Measurements from ENCODE around the gene TNK1. TPM values are rescaled to one million over a fixed set of nuclear protein-coding genes. Genes with fewer than 3 reads are reported as not detected.
A peak's percentile ranks its signal among the peaks of the same experiment; 100 is the strongest.

Gene TNK1
- total and polyA plus RNA-seq, 9 of the 15 experiments (the other 6 are each of a cell fraction or from before 2014, with no cell fraction given), result 0.28 to 5.2 (median 2.1) TPM

DNA sequence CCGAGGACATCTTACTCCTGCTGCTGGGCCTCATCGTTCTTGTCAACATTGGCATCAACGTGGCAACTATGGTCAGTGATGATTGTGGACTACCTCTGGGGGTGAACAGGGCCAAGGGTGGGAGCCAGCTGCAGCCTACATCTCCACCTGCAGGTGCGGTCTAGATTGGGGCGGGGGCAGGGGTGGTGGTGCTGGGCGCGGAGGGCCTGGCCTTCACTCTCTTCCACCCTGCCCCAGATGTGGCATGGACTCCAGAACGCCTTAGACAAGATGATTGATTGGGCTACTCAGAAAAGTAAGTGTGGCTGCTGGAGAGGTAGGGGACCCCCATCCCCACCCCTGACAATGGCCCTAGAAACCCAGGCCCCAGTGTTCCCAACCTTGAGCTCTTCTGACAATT lies 44.9 kb downstream of the TNK1 start (continued):
- TF ChIP-seq, protein P1, sequence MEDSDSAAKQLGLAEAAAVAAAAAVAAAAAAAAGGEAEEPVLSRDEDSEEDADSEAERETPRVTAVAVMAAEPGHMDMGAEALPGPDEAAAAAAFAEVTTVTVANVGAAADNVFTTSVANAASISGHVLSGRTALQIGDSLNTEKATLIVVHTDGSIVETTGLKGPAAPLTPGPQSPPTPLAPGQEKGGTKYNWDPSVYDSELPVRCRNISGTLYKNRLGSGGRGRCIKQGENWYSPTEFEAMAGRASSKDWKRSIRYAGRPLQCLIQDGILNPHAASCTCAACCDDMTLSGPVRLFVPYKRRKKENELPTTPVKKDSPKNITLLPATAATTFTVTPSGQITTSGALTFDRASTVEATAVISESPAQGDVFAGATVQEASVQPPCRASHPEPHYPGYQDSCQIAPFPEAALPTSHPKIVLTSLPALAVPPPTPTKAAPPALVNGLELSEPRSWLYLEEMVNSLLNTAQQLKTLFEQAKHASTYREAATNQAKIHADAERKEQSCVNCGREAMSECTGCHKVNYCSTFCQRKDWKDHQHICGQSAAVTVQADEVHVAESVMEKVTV (CRISPR knock-in tag; IDR thresholded peaks at IDR 0.05), result no peak
- no peak for TF ChIP-seq SMAD2 (IDR thresholded peaks at IDR 0.05; ENCODE audit: low read depth, low read length)
- no peak for TF ChIP-seq ETV6 (IDR thresholded peaks at IDR 0.05; ENCODE audit: borderline replicate concordance in 1 of 2, low read depth in 2 of 2, low read length in 1 of 2)
- TF ChIP-seq ETV6 (CRISPR knock-in tag; IDR thresholded peaks at IDR 0.05; ENCODE audit: borderline replicate concordance), result no peak
- TF ChIP-seq ZNF146 (CRISPR knock-in tag; IDR thresholded peaks at IDR 0.05; ENCODE audit: unreplicated experiment), result no peak

DNA sequence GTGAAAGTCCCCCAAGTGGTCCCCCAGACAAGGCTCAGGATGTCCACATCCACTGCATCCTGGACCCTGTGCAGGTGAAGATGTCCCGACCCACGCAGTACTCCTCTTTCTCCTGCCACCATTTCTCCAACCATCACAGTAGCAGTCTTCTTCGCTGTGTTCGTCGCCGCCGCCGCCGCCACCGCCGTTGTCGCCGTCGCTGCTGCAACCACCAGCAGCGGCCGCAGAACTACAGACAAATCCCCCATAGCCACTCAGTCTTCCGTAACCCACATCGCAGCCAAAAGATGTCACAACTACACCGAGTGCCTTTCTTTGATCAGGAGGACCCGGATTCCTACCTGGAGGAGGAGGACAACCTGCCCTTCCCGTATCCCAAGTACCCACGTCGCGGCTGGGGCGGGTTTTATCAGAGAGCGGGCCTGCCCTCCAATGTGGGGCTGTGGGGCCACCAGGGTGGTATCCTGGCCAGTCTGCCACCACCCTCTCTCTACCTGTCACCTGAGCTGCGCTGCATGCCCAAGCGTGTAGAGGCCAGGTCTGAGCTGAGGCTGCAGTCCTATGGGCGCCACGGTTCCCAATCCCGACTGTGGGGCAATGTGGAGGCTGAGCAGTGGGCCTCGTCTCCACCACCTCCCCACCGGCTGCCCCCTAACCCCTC lies 45.4 kb downstream of the TNK1 start:
- H3K9me3 ChIP-seq (replicated peaks; ENCODE audit: control insufficient read depth, insufficient read depth, low read depth, low read length), result no peaks in the 10 kb centered on the region
- ATAC-seq (no peak), DNase-seq (ENCODE audit: extremely low read depth in 1 of 4, low spot score in 3 of 4) (no peak), FAIRE-seq (no peak)
- intact Hi-C loops (cut with micrococcal nuclease) (no loop called here), in situ Hi-C loops (cut with MboI) (no loop called here)
- no peak overlapping the region for H3K4me3 ChIP-seq
- H3K4me1 ChIP-seq (replicated peaks in 1 of 2; ENCODE audit: control insufficient read depth in 2 of 2, insufficient read depth in 2 of 2, low read length in 2 of 2), result peaks cover 0 to 14% of the 10 kb centered on the region in 2 experiments; a peak in 2 of 5 replicates
- H3K36me3 ChIP-seq (ENCODE audit: control insufficient read depth, insufficient read depth, low read length), result no peaks in the 10 kb centered on the region
- no peaks in the 10 kb centered on the region for H3K79me2 ChIP-seq (ENCODE audit: control insufficient read depth, insufficient read depth, low read length)
- POLR2A ChIA-PET, result interaction anchor here (1.8 kb wide), 1 partner anchor 9 kb away, joined by 8 read pairs; the partner anchor contains the start of gene TMEM102
- H3K9me1 ChIP-seq (ENCODE audit: control insufficient read depth, insufficient read depth, low read length), result no peaks in the 10 kb centered on the region
- H2AFZ ChIP-seq (ENCODE audit: low read depth, low read length), result no peak overlapping the region
- H4K20me1 ChIP-seq (replicated peaks; ENCODE audit: control insufficient read depth, insufficient read depth, low read length), result no peaks in the 10 kb centered on the region
- CTCF ChIA-PET (ENCODE audit: low intra/inter-chr PET ratio), result no interaction called here
- BruUV-seq (replicated peaks), result no TSS peak
- WGBS (ENCODE audit: insufficient coverage, low coverage, missing lambda C conversion rate), result 56% methylated on average over 14 of the region's 33 CpGs
- TF ChIP-seq PHF20 (IDR thresholded peaks at IDR 0.05; ENCODE audit: partially characterized antibody) (no peak), TOE1 (IDR thresholded peaks at IDR 0.05; ENCODE audit: borderline replicate concordance) (no peak), TOE1 (CRISPR knock-in tag; IDR thresholded peaks at IDR 0.05; ENCODE audit: borderline replicate concordance, low read depth) (no peak), HNRNPLL (IDR thresholded peaks at IDR 0.05; ENCODE audit: low read depth, low read length, poor library complexity, severe bottlenecking) (no peak)
- TF ChIP-seq, protein P2, sequence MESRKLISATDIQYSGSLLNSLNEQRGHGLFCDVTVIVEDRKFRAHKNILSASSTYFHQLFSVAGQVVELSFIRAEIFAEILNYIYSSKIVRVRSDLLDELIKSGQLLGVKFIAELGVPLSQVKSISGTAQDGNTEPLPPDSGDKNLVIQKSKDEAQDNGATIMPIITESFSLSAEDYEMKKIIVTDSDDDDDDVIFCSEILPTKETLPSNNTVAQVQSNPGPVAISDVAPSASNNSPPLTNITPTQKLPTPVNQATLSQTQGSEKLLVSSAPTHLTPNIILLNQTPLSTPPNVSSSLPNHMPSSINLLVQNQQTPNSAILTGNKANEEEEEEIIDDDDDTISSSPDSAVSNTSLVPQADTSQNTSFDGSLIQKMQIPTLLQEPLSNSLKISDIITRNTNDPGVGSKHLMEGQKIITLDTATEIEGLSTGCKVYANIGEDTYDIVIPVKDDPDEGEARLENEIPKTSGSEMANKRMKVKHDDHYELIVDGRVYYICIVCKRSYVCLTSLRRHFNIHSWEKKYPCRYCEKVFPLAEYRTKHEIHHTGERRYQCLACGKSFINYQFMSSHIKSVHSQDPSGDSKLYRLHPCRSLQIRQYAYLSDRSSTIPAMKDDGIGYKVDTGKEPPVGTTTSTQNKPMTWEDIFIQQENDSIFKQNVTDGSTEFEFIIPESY (CRISPR knock-in tag; IDR thresholded peaks at IDR 0.05), result peak; percentile 49; the same call in 1 of the 2 replicates
- TF ChIP-seq, protein P3, sequence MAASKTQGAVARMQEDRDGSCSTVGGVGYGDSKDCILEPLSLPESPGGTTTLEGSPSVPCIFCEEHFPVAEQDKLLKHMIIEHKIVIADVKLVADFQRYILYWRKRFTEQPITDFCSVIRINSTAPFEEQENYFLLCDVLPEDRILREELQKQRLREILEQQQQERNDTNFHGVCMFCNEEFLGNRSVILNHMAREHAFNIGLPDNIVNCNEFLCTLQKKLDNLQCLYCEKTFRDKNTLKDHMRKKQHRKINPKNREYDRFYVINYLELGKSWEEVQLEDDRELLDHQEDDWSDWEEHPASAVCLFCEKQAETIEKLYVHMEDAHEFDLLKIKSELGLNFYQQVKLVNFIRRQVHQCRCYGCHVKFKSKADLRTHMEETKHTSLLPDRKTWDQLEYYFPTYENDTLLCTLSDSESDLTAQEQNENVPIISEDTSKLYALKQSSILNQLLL (CRISPR knock-in tag; IDR thresholded peaks at IDR 0.05; ENCODE audit: borderline replicate concordance), result no peak
- no peak overlapping the region for H3K4me2 ChIP-seq (ENCODE audit: insufficient read depth, low read length)
- no peak overlapping the region for H3K27ac ChIP-seq (ENCODE audit: extremely low read depth, low read depth, low read length)
- H3K9ac ChIP-seq (ENCODE audit: insufficient read depth in 1 of 2, low read depth in 2 of 2, low read length in 2 of 2), result peak overlapping the region in 1 of 2 experiments; percentile 17; a peak in 1 of 4 replicates
- no peaks in the 10 kb centered on the region for H3K27me3 ChIP-seq (ENCODE audit: control insufficient read depth in 2 of 2, insufficient read depth in 2 of 2, low read length in 2 of 2)
